RCC 7860 (cell line): ENCODE results near the gene UNC5C.
"Not testable (repeated sequence)": the region's sequence is repeated elsewhere in the genome, so short reads cannot be mapped to it uniquely, and the experiment has no call there.

Experiments used
- DNase-seq: peaks from one replicate; pipeline ENCODE4 v3.0.0-alpha.2; 2015; ENCODE audit warnings: low spot score
- FAIRE-seq: peaks from 2 replicates; lab custom pipeline; 2012; peaks lifted over from hg19 to GRCh38; lab: Jason Lieb, UNC

Gene UNC5C

GRCh38 chr4:95153182-95153581 lies 395.6 kb downstream of the UNC5C start:
- FAIRE-seq (no peak), DNase-seq (no peak)

GRCh38 chr4:95151255-95151654 lies 397.5 kb downstream of the UNC5C start:
- FAIRE-seq (no peak), DNase-seq (no peak)

GRCh38 chr4:95142932-95143331 lies 405.8 kb downstream of the UNC5C start:
- FAIRE-seq (no peak), DNase-seq (no peak)

- DNase-seq (no peak), FAIRE-seq (no peak)
These were observed 407.4 kb downstream of the UNC5C start for GRCh38 chr4:95141361-95141760.

- DNase-seq, FAIRE-seq: not testable (repeated sequence)
These were observed 409.3 kb downstream of the UNC5C start for GRCh38 chr4:95139424-95139823.

- not testable (repeated sequence) for FAIRE-seq, DNase-seq
These were observed 414.8 kb downstream of the UNC5C start for GRCh38 chr4:95134016-95134415.

- DNase-seq (peak; percentile 94), FAIRE-seq (peak; percentile 98)
These were observed 418.9 kb downstream of the UNC5C start for GRCh38 chr4:95129821-95130311.

- no peak for FAIRE-seq
- no peak for DNase-seq
These were observed 419.7 kb downstream of the UNC5C start for GRCh38 chr4:95129031-95129430.

GRCh38 chr4:95124906-95125504 lies 423.8 kb downstream of the UNC5C start:
- FAIRE-seq (peak; percentile 56), DNase-seq (peak; percentile 41)

- FAIRE-seq (no peak), DNase-seq (no peak)
These were observed 426.8 kb downstream of the UNC5C start for GRCh38 chr4:95122001-95122400.

GRCh38 chr4:95120456-95120855 lies 428.3 kb downstream of the UNC5C start:
- FAIRE-seq (no peak), DNase-seq (no peak)

- FAIRE-seq = no peak
- DNase-seq = no peak
These were observed 430.3 kb downstream of the UNC5C start for GRCh38 chr4:95118497-95118896.

- FAIRE-seq = no peak
- DNase-seq = no peak
These were observed 434.3 kb downstream of the UNC5C start for GRCh38 chr4:95114521-95114920.
